Measurements from ENCODE around the gene DDX59. TPM values are rescaled to one million over a fixed set of nuclear protein-coding genes. Genes with fewer than 3 reads are reported as not detected.
"Not testable (repeated sequence)": the region's sequence is repeated elsewhere in the genome, so short reads cannot be mapped to it uniquely, and the experiment has no call there.

DDX59 gene
- total RNA-seq, 2 donors from 2014 or later: 22.1 to 23.9 TPM

GRCh38 chr1:200631375-200631774 lies 38.3 kb downstream of the DDX59 start:
- no peak overlapping the region for H3K27ac ChIP-seq (ENCODE audit: low read depth, low read length)
- H3K9ac ChIP-seq (ENCODE audit: extremely low read depth, low read length, poor library complexity, severe bottlenecking): no peak overlapping the region
- Mint-ChIP-seq H3K4me3 (no peak overlapping the region), H3K27me3 (ENCODE audit: insufficient read depth) (no peaks in the 10 kb centered on the region), H3K36me3 (ENCODE audit: low read depth) (no peaks in the 10 kb centered on the region), H3K9me3 (no peaks in the 10 kb centered on the region), H3K4me1 (no peaks in the 10 kb centered on the region), H3K27ac (no peak overlapping the region)
- no peak overlapping the region for H3K4me3 ChIP-seq (ENCODE audit: low read length)
- H3K36me3 ChIP-seq (ENCODE audit: control insufficient read depth, insufficient read depth, low read length): no peaks in the 10 kb centered on the region
- DNase-seq: no peak
- TF ChIP-seq CTCF (conservative IDR thresholded peaks at IDR 0.05): no peak
- WGBS, 2 experiments (ENCODE audit: insufficient coverage in 1 of 2, insufficient read length in 1 of 2): 91% methylated on average over 1 of the region's 1 CpG; no CpG with 5 or more reads in 1 of the 2 experiments
- no peaks in the 10 kb centered on the region for H3K9me3 ChIP-seq (ENCODE audit: control insufficient read depth, low read length)
- no peaks in the 10 kb centered on the region for H3K4me1 ChIP-seq (ENCODE audit: control insufficient read depth, insufficient read depth, low read length)
- no peaks in the 10 kb centered on the region for H3K27me3 ChIP-seq (ENCODE audit: control insufficient read depth, insufficient read depth, low read length, poor library complexity, severe bottlenecking)

GRCh38 chr1:200630515-200630899 lies 39.2 kb downstream of the DDX59 start:
- not testable (repeated sequence) for H3K4me3 Mint-ChIP-seq; H3K9me3 Mint-ChIP-seq; H3K9ac ChIP-seq (ENCODE audit: extremely low read depth, low read length, poor library complexity, severe bottlenecking); H3K4me1 Mint-ChIP-seq; H3K4me1 ChIP-seq (ENCODE audit: control insufficient read depth, insufficient read depth, low read length); DNase-seq; H3K27me3 Mint-ChIP-seq (ENCODE audit: insufficient read depth); H3K36me3 ChIP-seq (ENCODE audit: control insufficient read depth, insufficient read depth, low read length); H3K4me3 ChIP-seq (ENCODE audit: low read length); H3K27me3 ChIP-seq (ENCODE audit: control insufficient read depth, insufficient read depth, low read length, poor library complexity, severe bottlenecking); H3K9me3 ChIP-seq (ENCODE audit: control insufficient read depth, low read length); H3K27ac Mint-ChIP-seq; H3K27ac ChIP-seq (ENCODE audit: low read depth, low read length); H3K36me3 Mint-ChIP-seq (ENCODE audit: low read depth)
- WGBS, 2 experiments (ENCODE audit: insufficient coverage in 1 of 2, insufficient read length in 1 of 2): 94 to 95% methylated on average over 6 to 8 of the region's 8 CpGs

GRCh38 chr1:200629876-200630514 lies 39.7 kb downstream of the DDX59 start:
- no peak overlapping the region for H3K27ac ChIP-seq (ENCODE audit: low read depth, low read length)
- no peaks in the 10 kb centered on the region for H3K9me3 Mint-ChIP-seq
- H3K4me3 ChIP-seq (ENCODE audit: low read length): no peak overlapping the region
- no peaks in the 10 kb centered on the region for H3K27me3 Mint-ChIP-seq (ENCODE audit: insufficient read depth)
- no peaks in the 10 kb centered on the region for H3K36me3 ChIP-seq (ENCODE audit: control insufficient read depth, insufficient read depth, low read length)
- no peak overlapping the region for H3K4me3 Mint-ChIP-seq
- TF ChIP-seq CTCF (conservative IDR thresholded peaks at IDR 0.05): no peak
- no peaks in the 10 kb centered on the region for H3K4me1 Mint-ChIP-seq
- H3K27ac Mint-ChIP-seq: no peak overlapping the region
- 92 to 96% methylated on average over 4 to 9 of the region's 9 CpGs for WGBS, 2 experiments (ENCODE audit: insufficient coverage in 1 of 2, insufficient read length in 1 of 2)
- H3K9me3 ChIP-seq (ENCODE audit: control insufficient read depth, low read length): no peaks in the 10 kb centered on the region
- no peak for DNase-seq
- H3K9ac ChIP-seq (ENCODE audit: extremely low read depth, low read length, poor library complexity, severe bottlenecking): no peak overlapping the region
- no peaks in the 10 kb centered on the region for H3K27me3 ChIP-seq (ENCODE audit: control insufficient read depth, insufficient read depth, low read length, poor library complexity, severe bottlenecking)
- no peaks in the 10 kb centered on the region for H3K36me3 Mint-ChIP-seq (ENCODE audit: low read depth)
- no peaks in the 10 kb centered on the region for H3K4me1 ChIP-seq (ENCODE audit: control insufficient read depth, insufficient read depth, low read length)
